Activated naive CD8-positive, alpha-beta T cell treated with anti-CD3 and anti-CD28 coated beads, Interleukin-2, amount 50 U/mL, for 16 hours (primary cell): ENCODE measurements around the gene TRMU.
"Not testable (repeated sequence)": the region's sequence is repeated elsewhere in the genome, so short reads cannot be mapped to it uniquely, and the experiment has no call there.

Experiments used
- DNase-seq: peaks from one replicate; pipeline ENCODE4 v3.0.0-alpha.2; 2020; ENCODE audit warnings: low read depth, low spot score

Gene TRMU

GRCh38 chr22:46387748-46388147 is 52.2 kb downstream of the TRMU start:
- no peak for DNase-seq

DNA sequence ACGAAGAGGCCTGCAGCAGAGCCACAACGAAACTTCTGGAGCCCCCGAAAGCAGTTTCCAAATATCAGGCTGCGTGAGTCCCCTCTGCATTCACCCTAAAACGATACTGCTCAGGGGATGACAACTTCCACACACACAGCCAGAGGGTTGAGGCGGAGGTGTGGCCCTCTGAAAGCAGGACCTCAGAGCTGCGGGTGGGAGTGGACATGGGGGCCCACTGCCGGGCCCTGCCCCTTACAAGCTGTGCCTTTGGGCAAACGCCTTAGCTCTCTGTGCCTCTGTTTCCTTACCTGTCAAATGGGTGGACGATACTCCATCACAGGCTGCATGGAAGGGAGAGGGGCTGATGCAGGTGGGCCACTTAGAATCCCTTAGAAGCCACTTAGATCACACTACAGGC is 53.1 kb downstream of the TRMU start:
- DNase-seq: no peak

GRCh38 chr22:46389081-46389480 is 53.6 kb downstream of the TRMU start:
- DNase-seq: no peak

- no peak for DNase-seq
These were observed 54.7 kb downstream of the TRMU start for GRCh38 chr22:46390105-46390651.

- DNase-seq: no peak
These were observed 55.3 kb downstream of the TRMU start for GRCh38 chr22:46390652-46391301.

- DNase-seq: no peak
These were observed 56.1 kb downstream of the TRMU start for GRCh38 chr22:46391486-46392136.

GRCh38 chr22:46392137-46392844 is 56.8 kb downstream of the TRMU start:
- DNase-seq: no peak

DNA sequence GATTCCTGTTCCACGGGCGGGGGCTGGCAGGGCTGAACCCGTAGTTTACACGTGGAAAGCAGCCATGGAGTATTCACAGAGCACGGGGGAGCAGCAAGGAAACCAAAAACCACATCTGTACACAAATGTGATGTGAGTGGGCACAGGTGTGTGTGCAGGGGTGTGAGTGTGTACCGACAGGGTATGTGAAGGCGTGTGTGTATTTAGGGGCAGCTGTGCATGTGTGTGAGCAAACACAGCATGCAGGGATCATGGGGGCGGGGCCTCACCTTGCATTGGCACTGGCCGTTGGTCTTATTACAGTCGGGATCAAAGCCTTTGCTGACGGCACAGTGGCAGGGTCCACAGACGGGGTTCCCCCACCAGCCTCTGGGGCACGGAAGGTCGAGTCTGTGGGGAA is 58.4 kb downstream of the TRMU start:
- no peak for DNase-seq

- no peak for DNase-seq
These were observed 59.1 kb downstream of the TRMU start for GRCh38 chr22:46394622-46395021.

- DNase-seq: no peak
These were observed 59.6 kb downstream of the TRMU start for GRCh38 chr22:46395145-46395544.

GRCh38 chr22:46397049-46397448 is 61.5 kb downstream of the TRMU start:
- DNase-seq: not testable (repeated sequence)

DNA sequence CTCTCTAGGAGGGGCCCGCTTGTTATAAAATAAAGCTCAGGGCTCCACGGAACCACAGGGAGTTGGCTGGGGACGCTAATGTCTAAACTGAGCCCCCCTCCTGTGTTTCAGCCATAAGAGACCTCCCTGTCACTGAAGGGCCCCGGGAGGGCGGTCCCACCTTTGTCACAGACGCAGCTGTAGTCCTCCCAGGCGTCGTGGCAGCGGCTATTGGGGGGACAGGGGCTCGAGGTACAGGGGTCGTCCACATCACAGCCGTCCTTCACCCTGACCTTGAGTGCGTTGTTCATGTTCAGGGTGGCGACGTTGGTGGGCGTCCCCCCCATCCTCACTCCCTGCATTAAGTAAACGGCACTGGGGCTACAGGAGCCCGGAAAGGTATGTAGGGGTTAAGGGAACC is 62.0 kb downstream of the TRMU start:
- DNase-seq: no peak

GRCh38 chr22:46397951-46398350 is 62.4 kb downstream of the TRMU start:
- DNase-seq: no peak

DNA sequence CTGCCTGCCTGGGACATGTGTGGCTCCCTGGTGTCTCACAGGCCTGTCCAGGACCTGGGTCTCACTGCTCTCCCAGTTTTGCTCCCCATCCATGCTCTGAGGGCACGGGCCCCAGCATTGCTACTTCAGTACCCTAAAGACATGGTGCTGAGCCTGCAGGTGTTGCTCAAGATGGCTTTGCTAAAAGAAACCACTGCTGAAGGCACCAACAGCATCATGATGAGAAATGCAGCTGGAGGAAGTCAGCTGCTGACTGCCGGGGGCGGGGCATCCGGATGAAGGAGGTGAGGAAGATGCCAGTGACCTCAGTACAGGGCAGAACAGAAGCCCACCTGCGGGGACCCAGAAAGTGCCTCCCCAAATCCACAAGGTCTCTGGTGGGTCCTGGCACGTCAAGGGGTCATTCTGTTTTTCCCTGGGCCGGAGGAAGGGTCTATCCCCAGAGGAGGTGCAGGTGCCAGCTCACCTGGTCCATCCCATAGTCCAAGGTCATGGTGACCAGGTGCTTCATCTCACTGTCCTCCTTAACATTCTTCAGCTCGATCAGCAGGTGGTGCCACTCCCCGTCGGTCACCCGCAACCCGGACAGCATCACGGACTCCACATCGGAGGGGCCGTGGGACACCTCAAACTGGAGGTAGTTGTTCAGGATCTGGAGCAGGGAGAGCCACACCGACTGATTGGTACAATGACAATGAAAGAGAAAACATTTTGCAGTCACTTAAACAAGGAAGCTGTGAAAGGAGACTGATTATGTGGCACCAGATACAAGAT is 63.9 kb downstream of the TRMU start:
- DNase-seq: no peak

DNA sequence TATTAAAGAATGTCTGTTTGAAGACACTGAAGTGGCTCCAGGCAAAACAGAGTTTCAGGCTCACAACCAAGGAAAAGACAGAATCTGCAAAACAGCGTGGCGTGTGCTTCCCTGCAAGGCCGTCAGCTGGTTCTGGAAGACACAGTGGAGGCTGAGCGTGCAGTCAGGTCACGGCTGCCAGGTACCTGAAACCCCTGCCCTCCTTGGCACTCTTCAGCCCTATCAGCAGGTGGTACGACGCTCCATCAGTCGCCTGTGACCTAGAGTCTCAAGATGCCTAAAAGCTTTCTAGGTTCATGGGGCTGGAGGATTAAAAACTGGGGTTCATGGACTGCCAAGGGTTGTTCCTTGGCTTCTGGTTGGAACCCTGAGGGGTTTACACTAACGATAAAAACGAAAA is 65.9 kb downstream of the TRMU start:
- DNase-seq: no peak

DNA sequence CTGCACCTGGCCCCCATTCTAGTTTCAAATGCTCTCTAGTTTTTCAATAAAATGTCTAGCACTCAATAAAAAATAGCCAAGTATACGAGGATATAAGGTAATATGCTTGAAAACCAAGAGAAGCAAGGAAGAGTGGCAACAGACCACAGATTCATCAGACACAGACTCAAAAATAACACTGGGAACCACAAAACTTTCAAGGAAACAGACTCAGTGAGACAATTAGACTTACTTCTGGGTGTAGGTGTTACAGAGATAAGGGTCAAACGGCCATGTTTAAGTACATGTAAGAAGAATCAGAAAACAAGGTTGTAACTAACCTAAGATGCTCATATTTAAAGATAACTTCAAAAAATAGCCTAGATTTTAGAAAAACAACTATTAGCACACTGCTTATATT is 67.0 kb downstream of the TRMU start:
- no peak for DNase-seq

GRCh38 chr22:46403880-46404279 is 68.4 kb downstream of the TRMU start:
- DNase-seq: not testable (repeated sequence)

DNA sequence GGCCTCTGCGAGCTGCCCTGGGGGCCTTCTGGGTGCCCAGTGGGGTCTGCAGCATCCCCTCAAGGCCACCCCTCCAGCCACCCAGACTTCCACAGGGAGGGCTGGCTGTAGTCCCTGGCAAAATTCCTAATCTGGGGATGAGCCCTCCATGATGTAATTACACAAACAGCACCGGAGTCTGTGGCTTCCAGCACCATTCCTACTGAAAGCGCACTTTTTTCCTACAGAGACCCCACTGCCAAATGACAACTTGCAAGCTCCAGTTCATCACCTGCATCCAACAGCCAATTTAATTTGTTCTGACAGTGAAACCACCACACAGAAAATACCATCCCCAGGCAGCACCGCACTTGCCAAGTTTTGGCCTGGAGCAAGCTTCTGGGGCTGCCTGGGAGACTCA is 70.4 kb downstream of the TRMU start:
- DNase-seq: no peak

- no peak for DNase-seq
These were observed 70.8 kb downstream of the TRMU start for GRCh38 chr22:46406349-46406748.

- no peak for DNase-seq
These were observed 71.3 kb downstream of the TRMU start for GRCh38 chr22:46406791-46407190.
